GOT3 (cell line): ENCODE measurements around the gene LYPLA2.

ENCODE experiments used
- DNase-seq: peaks from one replicate; lab custom pipeline; 2025; ENCODE audit warnings: mixed read lengths; lab: John Stamatoyannopoulos, UW

The LYPLA2 gene

DNA sequence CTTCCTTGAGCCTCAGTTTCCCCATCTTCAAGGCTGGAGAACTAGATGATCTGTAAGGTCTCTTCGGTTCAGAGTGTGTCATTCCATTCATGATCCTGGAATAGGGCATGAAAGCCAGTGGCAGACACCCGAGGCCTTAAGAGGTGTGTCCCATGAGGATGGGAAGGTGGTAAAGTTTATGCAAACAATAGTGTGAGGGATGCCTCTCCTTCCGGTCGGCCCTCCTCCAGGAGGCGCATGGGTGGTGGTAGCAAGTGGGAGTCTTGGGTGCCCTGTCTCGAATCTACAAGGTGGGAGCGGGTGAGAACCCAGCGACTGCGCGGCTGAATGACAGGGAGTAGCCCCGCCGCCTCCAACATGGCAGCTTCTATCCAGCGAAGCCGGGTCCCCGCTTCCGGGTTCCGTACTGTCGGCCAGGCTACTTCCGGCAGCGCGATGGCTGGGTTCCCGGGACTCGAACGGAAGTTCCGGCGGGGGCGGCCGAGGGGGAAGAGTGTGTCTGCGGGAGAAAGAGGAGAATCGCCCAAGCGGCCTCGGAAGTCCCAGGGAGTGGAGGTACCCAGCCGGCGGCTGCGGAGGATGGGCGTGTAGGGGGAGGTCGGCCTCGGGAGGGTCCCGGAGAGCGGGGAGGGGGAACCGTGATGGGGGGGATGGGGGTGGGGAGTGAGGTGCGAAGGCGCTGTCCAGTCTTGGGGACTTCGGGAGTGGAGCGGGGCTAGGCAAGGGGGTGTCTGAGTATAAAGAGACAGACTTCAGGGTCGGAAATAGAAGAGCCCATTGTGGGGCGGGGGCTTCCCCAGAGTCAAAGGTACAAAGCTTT is at the start of gene LYPLA2:
Gene LYPLA2, plus strand, starts transcription at position 450 of the 820 bp plus-strand sequence. CDS start 1,538 bp downstream, outside the sequence.
- DNase-seq = peak; percentile 70

GRCh38 chr1:23741609-23742008 is 49.3 kb upstream of the LYPLA2 start:
- no peak for DNase-seq

DNA sequence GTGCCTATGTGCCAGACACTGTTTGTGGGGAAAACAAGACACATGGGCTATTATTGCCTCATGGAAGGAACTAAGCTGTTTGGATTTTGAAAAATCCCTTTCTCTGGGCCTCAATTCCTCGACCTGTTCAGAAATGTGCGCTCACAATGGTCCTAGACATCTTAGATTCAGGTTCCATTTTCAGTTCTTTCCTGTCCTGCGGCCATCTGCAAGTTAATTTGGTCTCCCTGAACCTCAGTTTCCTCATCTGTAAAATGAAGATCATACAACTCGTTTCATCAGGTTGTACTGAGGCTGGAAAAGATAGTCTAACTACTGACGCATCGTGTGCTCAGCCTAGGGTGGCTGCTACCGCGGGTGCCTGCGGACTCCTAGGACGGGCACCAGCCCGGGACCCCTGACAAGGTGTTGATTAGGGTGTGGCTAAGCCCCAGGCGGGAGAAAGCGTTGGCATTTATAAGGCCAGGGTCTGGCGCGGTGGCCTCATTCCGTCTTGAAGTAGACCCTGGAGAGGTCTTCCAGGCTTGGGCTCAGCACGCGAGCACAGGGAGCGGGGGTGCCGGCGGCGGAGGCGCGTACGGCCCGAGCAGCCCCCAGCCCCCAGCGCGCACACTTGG is 48.2 kb upstream of the LYPLA2 start:
- no peak for DNase-seq

DNA sequence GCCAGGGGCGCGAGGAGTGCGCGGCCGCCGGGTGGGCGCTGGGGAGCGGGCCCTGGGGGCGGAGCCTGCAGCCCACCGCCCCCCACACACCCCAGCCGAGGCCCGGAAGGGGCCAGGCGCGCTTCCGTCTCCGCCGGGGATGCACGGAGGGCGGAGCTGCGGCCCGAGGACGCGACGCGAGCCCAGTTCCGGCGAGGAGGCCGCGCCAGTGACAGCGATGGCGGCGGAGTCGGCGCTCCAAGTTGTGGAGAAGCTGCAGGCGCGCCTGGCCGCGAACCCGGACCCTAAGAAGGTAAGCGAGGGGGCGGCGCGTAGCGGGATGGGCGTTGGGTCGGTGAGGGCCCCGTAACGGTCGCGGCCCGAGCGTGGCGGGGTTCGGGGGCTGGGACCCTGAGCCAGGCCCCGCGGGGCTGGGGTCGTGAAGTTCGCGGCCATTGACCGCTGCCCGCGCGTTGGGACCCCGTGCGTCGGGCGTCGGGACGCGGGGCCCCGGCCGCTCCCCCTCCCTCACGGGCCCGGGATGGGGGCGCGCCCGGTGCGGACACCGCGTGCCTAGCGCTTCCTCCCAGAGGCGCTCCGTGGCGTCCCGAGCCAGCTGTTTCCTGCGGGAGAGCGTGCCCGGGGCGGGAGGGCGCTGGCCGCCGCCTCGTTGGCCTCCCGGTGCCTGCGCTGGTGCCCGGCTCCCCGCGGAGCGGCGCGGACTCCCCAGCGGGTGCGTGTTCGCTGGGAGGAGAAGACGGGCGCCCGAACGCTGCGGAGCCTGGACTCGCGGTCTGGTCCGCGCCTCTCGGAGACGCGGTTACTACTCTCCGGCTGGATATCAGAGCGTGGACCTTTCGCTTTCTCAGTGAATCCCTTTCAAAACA is 47.4 kb upstream of the LYPLA2 start, which contains the start of gene ELOA:
Gene ELOA, plus strand, starts transcription at position 185 of the 866 bp plus-strand sequence. Its CDS starts 33 bp downstream, at position 218.
- no peak for DNase-seq

DNA sequence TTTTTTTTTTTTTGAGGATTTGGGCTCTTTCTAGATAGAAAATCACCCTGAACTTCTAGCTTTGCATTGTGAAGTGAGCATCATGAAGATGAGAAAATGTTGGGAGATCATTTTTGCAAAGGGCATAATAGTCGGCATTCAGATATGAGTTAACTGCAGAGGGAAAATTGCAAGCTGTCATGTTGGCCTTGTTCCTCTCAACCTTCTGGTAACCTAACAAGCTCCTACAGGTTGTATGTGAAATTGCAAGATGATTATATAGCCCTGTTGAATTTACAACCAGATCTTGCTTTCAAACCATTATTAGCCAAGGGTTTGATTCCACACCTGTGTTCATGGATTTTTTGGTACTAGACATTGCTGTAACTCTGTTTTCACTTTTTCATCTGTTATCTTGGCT is 45.4 kb upstream of the LYPLA2 start:
- no peak for DNase-seq

- no peak for DNase-seq
These were observed 42.9 kb upstream of the LYPLA2 start for GRCh38 chr1:23748016-23748415.

DNA sequence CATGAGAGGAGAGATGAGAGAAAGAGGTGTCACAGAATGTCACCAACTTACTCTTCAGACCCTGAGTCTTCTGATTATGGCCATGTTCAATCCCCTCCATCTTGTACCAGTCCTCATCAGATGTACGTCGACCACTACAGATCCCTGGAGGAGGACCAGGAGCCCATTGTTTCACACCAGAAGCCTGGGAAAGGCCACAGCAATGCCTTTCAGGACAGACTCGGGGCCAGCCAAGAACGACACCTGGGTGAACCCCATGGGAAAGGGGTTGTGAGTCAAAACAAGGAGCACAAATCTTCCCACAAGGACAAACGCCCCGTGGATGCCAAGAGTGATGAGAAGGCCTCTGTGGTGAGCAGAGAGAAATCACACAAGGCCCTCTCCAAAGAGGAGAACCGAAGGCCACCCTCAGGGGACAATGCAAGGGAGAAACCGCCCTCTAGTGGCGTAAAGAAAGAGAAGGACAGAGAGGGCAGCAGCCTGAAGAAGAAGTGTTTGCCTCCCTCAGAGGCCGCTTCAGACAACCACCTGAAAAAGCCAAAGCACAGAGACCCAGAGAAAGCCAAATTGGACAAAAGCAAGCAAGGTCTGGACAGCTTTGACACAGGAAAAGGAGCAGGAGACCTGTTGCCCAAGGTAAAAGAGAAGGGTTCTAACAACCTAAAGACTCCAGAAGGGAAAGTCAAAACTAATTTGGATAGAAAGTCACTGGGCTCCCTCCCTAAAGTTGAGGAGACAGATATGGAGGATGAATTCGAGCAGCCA is 39.7 kb upstream of the LYPLA2 start:
- DNase-seq = no peak

DNA sequence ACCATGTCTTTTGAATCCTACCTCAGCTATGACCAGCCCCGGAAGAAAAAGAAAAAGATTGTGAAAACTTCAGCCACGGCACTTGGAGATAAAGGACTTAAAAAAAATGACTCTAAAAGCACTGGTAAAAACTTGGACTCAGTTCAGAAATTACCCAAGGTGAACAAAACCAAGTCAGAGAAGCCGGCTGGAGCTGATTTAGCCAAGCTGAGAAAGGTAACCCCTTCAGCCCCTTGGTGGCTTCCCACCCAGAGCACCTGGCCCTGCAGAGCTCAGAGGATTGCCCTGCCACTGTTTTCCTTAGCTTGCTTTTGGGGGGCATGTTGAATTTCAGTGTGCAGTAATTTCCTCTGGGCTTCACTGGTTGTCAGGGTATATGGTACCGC is 39.1 kb upstream of the LYPLA2 start:
- DNase-seq = no peak

GRCh38 chr1:23752909-23753308 is 38.0 kb upstream of the LYPLA2 start:
- no peak for DNase-seq

DNA sequence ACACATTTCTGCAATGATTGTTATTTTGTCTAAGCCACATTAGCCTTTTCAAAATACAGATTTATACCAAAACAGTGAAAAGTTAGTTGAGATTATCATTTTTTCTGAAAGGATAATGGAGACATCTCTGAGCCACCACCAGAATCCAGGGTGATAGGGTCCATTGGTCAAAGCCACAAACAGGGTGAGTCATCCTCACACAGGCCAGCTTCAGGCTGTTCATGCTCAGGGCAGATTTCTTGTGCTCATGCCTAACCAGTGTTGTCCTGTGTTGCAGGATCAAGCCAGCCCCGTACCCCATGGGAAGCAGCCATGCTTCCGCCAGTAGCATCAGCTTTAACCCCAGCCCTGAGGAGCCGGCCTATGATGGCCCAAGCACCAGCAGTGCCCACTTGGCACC is 34.3 kb upstream of the LYPLA2 start:
- DNase-seq = no peak

- DNase-seq = no peak
These were observed 33.1 kb upstream of the LYPLA2 start for GRCh38 chr1:23757812-23758211.

DNA sequence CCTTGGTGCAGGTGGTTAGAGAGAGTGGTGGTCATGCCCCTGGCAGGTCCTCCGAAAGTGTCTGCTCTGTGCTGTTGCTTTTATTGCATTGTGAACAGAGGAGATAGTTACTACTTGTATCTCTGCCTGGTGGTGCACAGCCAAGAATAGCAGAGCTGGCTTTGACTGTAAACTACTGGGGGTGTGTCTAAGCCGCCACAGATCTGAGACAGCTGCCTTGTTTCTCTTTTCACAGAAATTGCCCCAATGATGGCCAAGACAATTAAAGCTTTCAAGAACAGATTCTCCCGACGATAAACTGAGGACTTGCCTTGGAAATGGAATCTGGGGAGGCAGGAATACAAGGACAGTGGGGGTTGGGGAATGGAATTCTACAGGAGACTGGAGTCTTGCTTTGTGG is 31.7 kb upstream of the LYPLA2 start:
- DNase-seq = no peak

DNA sequence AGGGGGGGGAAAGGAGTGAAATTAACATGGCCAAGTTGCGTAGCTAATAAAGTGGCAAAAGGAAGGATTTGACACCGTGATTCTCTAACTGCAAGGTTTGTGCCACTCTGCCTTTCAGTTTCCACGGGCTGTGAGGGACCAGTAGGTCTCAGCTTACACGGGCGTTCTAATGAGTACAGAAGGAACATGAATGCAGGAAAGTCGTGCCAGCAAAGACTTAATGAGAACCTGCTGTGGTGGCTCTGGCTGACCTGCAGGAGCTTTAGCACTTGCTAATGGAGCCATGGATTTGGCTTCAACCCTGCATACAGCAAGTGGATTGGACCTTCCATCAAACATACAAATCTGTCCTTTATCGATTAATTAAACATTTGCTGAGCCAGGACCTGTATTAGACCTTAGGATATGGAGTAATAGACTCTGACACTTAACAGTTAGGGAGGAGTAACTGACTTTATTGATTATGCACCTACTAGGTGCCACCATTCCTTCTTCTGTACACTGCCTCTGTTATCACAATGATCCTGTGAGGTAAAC is 27.8 kb upstream of the LYPLA2 start:
- no peak for DNase-seq

DNA sequence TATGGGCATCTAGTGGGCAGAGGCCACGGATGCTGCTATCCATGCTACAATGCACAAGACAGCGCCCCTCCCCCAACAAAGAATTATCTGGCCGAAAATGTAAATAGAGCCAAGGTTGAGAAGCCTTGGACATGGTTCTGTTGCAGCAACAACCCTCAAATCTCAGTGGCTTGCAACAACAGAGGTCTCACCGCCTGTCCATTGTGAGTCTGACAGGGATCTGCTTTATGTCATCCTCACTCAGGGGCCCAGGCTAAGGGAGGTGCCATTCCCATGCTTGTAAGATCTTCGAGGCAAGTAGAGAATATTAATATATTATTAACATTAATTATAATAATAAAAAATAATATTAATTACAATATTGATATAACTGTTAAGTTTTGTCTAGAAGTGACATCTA is 22.2 kb upstream of the LYPLA2 start:
- no peak for DNase-seq

GRCh38 chr1:23772049-23772853 is 18.7 kb upstream of the LYPLA2 start:
- peak; percentile 49 for DNase-seq

GRCh38 chr1:23772854-23773242 is 18.1 kb upstream of the LYPLA2 start:
- DNase-seq = no peak

GRCh38 chr1:23774174-23774880 is 16.6 kb upstream of the LYPLA2 start:
- no peak for DNase-seq

DNA sequence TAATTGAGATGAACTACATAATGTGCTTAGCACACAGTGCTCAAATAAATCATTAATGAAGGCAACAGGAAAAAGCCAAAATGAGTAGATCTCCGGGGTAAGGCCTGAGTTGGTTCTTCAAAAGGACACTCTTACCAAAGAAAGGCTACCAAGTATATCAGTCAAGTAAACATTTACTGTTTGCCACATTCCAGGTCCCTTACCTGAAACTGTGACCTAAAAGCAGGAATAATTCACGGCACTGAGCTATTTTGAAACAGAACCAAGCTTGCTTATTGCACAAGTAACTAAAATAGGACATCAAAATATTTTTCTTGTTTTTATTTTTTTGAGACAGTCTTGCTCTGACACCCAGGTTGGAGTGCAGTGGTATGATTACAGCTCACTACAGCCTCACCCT is 14.7 kb upstream of the LYPLA2 start:
- no peak for DNase-seq

- peak; percentile 40 for DNase-seq
These were observed 12.7 kb upstream of the LYPLA2 start, which contains the start of gene PITHD1 for GRCh38 chr1:23777979-23778814. Gene PITHD1, plus strand, starts transcription at chr1:23778418. Its CDS starts 98 bp downstream, at chr1:23778516.
